ENCODE data around the gene PRELID1.
A peak's percentile ranks its signal among the peaks of the same experiment; 100 is the strongest.
"Not testable (repeated sequence)": the region's sequence is repeated elsewhere in the genome, so short reads cannot be mapped to it uniquely, and the experiment has no call there.

Gene PRELID1

GRCh38 chr5:177336603-177337494 is 33.2 kb downstream of the PRELID1 start:
- no peak for DNase-seq

- DNase-seq, result no peak
These were observed 34.9 kb downstream of the PRELID1 start for GRCh38 chr5:177338251-177339106.

GRCh38 chr5:177339107-177339638 is 35.6 kb downstream of the PRELID1 start:
- no peak for DNase-seq

- not testable (repeated sequence) for DNase-seq
These were observed 39.4 kb downstream of the PRELID1 start for GRCh38 chr5:177343000-177343399.

GRCh38 chr5:177343777-177344176 is 40.2 kb downstream of the PRELID1 start:
- no peak for DNase-seq

GRCh38 chr5:177344891-177345290 is 41.3 kb downstream of the PRELID1 start:
- DNase-seq, result no peak

- DNase-seq, result no peak
These were observed 43.2 kb downstream of the PRELID1 start for GRCh38 chr5:177346820-177347219.

- DNase-seq, result no peak
These were observed 44.1 kb downstream of the PRELID1 start for GRCh38 chr5:177347699-177348098.

- no peak for DNase-seq
These were observed 45.7 kb downstream of the PRELID1 start for GRCh38 chr5:177349362-177349647.

GRCh38 chr5:177349762-177350161 is 46.2 kb downstream of the PRELID1 start:
- DNase-seq, result no peak

GRCh38 chr5:177350776-177351391 is 47.3 kb downstream of the PRELID1 start:
- no peak for DNase-seq

GRCh38 chr5:177351392-177352329 is 48.1 kb downstream of the PRELID1 start, which contains the start of gene LMAN2:
Gene LMAN2 (minus strand): TSS chr5:177351668. CDS start chr5:177351647, 21 bp downstream.
- DNase-seq, result peak; percentile 92

GRCh38 chr5:177353093-177353492 is 49.5 kb downstream of the PRELID1 start:
- DNase-seq, result no peak

- no peak for DNase-seq
These were observed 50.7 kb downstream of the PRELID1 start for GRCh38 chr5:177354256-177354655.

GRCh38 chr5:177354711-177355110 is 51.1 kb downstream of the PRELID1 start:
- DNase-seq, result no peak

- no peak for DNase-seq
These were observed 51.7 kb downstream of the PRELID1 start for GRCh38 chr5:177355162-177355867.

- no peak for DNase-seq
These were observed 52.2 kb downstream of the PRELID1 start for GRCh38 chr5:177355868-177356168.
